ENCODE measurements around the gene FMNL2.

FMNL2 gene

GRCh38 chr2:152505495-152505906 is 170.5 kb downstream of the FMNL2 start:
- no peak overlapping the region for H3K27ac ChIP-seq (ENCODE audit: low read depth, low read length, poor library complexity, severe bottlenecking)
- no peak for TF ChIP-seq EZH2 (IDR thresholded peaks at IDR 0.05; ENCODE audit: borderline replicate concordance, low read length)
- TF ChIP-seq, protein P1, sequence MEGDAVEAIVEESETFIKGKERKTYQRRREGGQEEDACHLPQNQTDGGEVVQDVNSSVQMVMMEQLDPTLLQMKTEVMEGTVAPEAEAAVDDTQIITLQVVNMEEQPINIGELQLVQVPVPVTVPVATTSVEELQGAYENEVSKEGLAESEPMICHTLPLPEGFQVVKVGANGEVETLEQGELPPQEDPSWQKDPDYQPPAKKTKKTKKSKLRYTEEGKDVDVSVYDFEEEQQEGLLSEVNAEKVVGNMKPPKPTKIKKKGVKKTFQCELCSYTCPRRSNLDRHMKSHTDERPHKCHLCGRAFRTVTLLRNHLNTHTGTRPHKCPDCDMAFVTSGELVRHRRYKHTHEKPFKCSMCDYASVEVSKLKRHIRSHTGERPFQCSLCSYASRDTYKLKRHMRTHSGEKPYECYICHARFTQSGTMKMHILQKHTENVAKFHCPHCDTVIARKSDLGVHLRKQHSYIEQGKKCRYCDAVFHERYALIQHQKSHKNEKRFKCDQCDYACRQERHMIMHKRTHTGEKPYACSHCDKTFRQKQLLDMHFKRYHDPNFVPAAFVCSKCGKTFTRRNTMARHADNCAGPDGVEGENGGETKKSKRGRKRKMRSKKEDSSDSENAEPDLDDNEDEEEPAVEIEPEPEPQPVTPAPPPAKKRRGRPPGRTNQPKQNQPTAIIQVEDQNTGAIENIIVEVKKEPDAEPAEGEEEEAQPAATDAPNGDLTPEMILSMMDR (IDR thresholded peaks at IDR 0.05; ENCODE audit: low read length), result no peak

GRCh38 chr2:152506843-152507242 is 171.9 kb downstream of the FMNL2 start:
- Histone ChIP-seq H3K4me2 (ENCODE audit: low read length) (no peak overlapping the region), H3K4me1 (ENCODE audit: insufficient read depth, low read length, severe bottlenecking) (no peaks in the 10 kb centered on the region), H3K27ac (ENCODE audit: low read depth, low read length, poor library complexity, severe bottlenecking) (no peak overlapping the region), H3F3A (ENCODE audit: insufficient read depth, low read length) (no peaks in the 10 kb centered on the region), H3K79me2 (ENCODE audit: insufficient read depth, low read length) (no peaks in the 10 kb centered on the region), H4K20me1 (ENCODE audit: insufficient read depth, low read length) (no peaks in the 10 kb centered on the region), H3K9ac (ENCODE audit: low read length) (no peak overlapping the region), H3K27me3 (ENCODE audit: insufficient read depth, low read length) (no peaks in the 10 kb centered on the region), H3K9me2 (ENCODE audit: low read depth, low read length) (no peaks in the 10 kb centered on the region), H2AFZ (ENCODE audit: low read length) (no peak overlapping the region), H3K4me3 (ENCODE audit: low read depth, low read length, poor library complexity, severe bottlenecking) (no peak overlapping the region), H3K36me3 (ENCODE audit: insufficient read depth, low read length) (no peaks in the 10 kb centered on the region), H3K9me3 (ENCODE audit: low read length) (no peaks in the 10 kb centered on the region)
- no peak for TF ChIP-seq EZH2 (IDR thresholded peaks at IDR 0.05; ENCODE audit: borderline replicate concordance, low read length)
- TF ChIP-seq, protein P1 (IDR thresholded peaks at IDR 0.05; ENCODE audit: low read length), result no peak

More at GRCh38 chr2:152505495-152505906, 170.5 kb downstream of the FMNL2 start:
- Histone ChIP-seq H3K4me3 (ENCODE audit: low read depth, low read length, poor library complexity, severe bottlenecking) (no peak overlapping the region), H3K9me2 (ENCODE audit: low read depth, low read length) (no peaks in the 10 kb centered on the region), H2AFZ (ENCODE audit: low read length) (no peak overlapping the region), H3K36me3 (ENCODE audit: insufficient read depth, low read length) (no peaks in the 10 kb centered on the region), H3K4me2 (ENCODE audit: low read length) (no peak overlapping the region), H3K9me3 (ENCODE audit: low read length) (no peaks in the 10 kb centered on the region), H3K4me1 (ENCODE audit: insufficient read depth, low read length, severe bottlenecking) (no peaks in the 10 kb centered on the region), H4K20me1 (ENCODE audit: insufficient read depth, low read length) (no peaks in the 10 kb centered on the region), H3K9ac (ENCODE audit: low read length) (no peak overlapping the region), H3K79me2 (ENCODE audit: insufficient read depth, low read length) (no peaks in the 10 kb centered on the region), H3K27me3 (ENCODE audit: insufficient read depth, low read length) (no peaks in the 10 kb centered on the region), H3F3A (ENCODE audit: insufficient read depth, low read length) (no peaks in the 10 kb centered on the region)

GRCh38 chr2:152507907-152508306 is 172.9 kb downstream of the FMNL2 start:
- Histone ChIP-seq H4K20me1 (ENCODE audit: insufficient read depth, low read length) (no peaks in the 10 kb centered on the region), H3K9me3 (ENCODE audit: low read length) (no peaks in the 10 kb centered on the region), H2AFZ (ENCODE audit: low read length) (no peak overlapping the region), H3F3A (ENCODE audit: insufficient read depth, low read length) (no peaks in the 10 kb centered on the region), H3K79me2 (ENCODE audit: insufficient read depth, low read length) (no peaks in the 10 kb centered on the region), H3K4me2 (ENCODE audit: low read length) (no peak overlapping the region), H3K27ac (ENCODE audit: low read depth, low read length, poor library complexity, severe bottlenecking) (no peak overlapping the region), H3K4me1 (ENCODE audit: insufficient read depth, low read length, severe bottlenecking) (no peaks in the 10 kb centered on the region), H3K9me2 (ENCODE audit: low read depth, low read length) (no peaks in the 10 kb centered on the region), H3K4me3 (ENCODE audit: low read depth, low read length, poor library complexity, severe bottlenecking) (no peak overlapping the region), H3K27me3 (ENCODE audit: insufficient read depth, low read length) (no peaks in the 10 kb centered on the region), H3K9ac (ENCODE audit: low read length) (no peak overlapping the region), H3K36me3 (ENCODE audit: insufficient read depth, low read length) (no peaks in the 10 kb centered on the region)
- TF ChIP-seq EZH2 (IDR thresholded peaks at IDR 0.05; ENCODE audit: borderline replicate concordance, low read length), result no peak
- TF ChIP-seq, protein P1 (IDR thresholded peaks at IDR 0.05; ENCODE audit: low read length), result no peak
